ENCODE results near the gene BACH2. TPM values are rescaled to one million over a fixed set of nuclear protein-coding genes. Genes with fewer than 3 reads are reported as not detected.
"Not testable (repeated sequence)": the region's sequence is repeated elsewhere in the genome, so short reads cannot be mapped to it uniquely, and the experiment has no call there.

Gene BACH2
- total and polyA plus RNA-seq, 10 of the 15 experiments (the other 5 are each of a cell fraction or from before 2014, with no cell fraction given), result 0.03 to 0.28 (median 0.04) TPM; not detected in 3

- H3K4me1 ChIP-seq (ENCODE audit: control insufficient read depth, insufficient read depth, low read length); H3K27ac ChIP-seq (ENCODE audit: control insufficient read depth, insufficient read depth); H3K9ac ChIP-seq (ENCODE audit: control insufficient read depth, insufficient read depth, low read length); SMC1A ChIA-PET (ENCODE audit: uncharacterized antibody, unreplicated experiment); H4K20me1 ChIP-seq (ENCODE audit: control insufficient read depth, insufficient read depth); ATAC-seq; H3K4me2 ChIP-seq (ENCODE audit: control insufficient read depth, insufficient read depth); intact Hi-C loops (cut with micrococcal nuclease; ENCODE audit: unreplicated experiment); FAIRE-seq; BruUV-seq (replicated peaks); H3K79me2 ChIP-seq (ENCODE audit: control insufficient read depth, insufficient read depth, low read length); H3K9me3 ChIP-seq (replicated peaks; ENCODE audit: control insufficient read depth, insufficient read depth, low read length); POLR2A ChIA-PET; H3K27me3 ChIP-seq (replicated peaks in 1 of 2; ENCODE audit: control insufficient read depth in 2 of 2, insufficient read depth in 2 of 2, low read length in 1 of 2); CTCF ChIA-PET; RAD21 ChIA-PET (ENCODE audit: unreplicated experiment); H3K36me3 ChIP-seq (ENCODE audit: control insufficient read depth in 2 of 2, insufficient read depth in 2 of 2, low read length in 1 of 2); in situ Hi-C loops (cut with MboI); H3K4me3 ChIP-seq; DNase-seq (ENCODE audit: low read depth, low spot score); H2AFZ ChIP-seq (ENCODE audit: control insufficient read depth, low read depth, low read length): not testable (repeated sequence)
- 89% methylated on average over 1 of the region's 2 CpGs for WGBS (ENCODE audit: insufficient coverage, insufficient replicate concordance, low lambda C conversion rate, missing lambda C conversion rate)
Observed at GRCh38 chr6:90208690-90209089, 88.0 kb downstream of the BACH2 start.

GRCh38 chr6:90204327-90205056 lies 92.2 kb downstream of the BACH2 start:
- no peaks in the 10 kb centered on the region for H3K27me3 ChIP-seq (replicated peaks in 1 of 2; ENCODE audit: control insufficient read depth in 2 of 2, insufficient read depth in 2 of 2, low read length in 1 of 2)
- RAD21 ChIA-PET (ENCODE audit: unreplicated experiment), result no interaction called here
- DNase-seq (ENCODE audit: low read depth, low spot score) (no peak), ATAC-seq (no peak), FAIRE-seq (no peak)
- 60% methylated on average over 7 of the region's 7 CpGs for WGBS (ENCODE audit: insufficient coverage, insufficient replicate concordance, low lambda C conversion rate, missing lambda C conversion rate)
- no peak overlapping the region for H2AFZ ChIP-seq (ENCODE audit: control insufficient read depth, low read depth, low read length)
- TF ChIP-seq MEF2B (IDR thresholded peaks at IDR 0.05; ENCODE audit: partially characterized antibody, poor library complexity, severe bottlenecking), result no peak
- no peak for TF ChIP-seq LARP7 (IDR thresholded peaks at IDR 0.05)
- no peak for TF ChIP-seq CREB1 (IDR thresholded peaks at IDR 0.05; ENCODE audit: low read depth)
- TF ChIP-seq BRCA1 (IDR thresholded peaks at IDR 0.05; ENCODE audit: low read depth, low read length), result no peak
- no peak for TF ChIP-seq RAD21 (IDR thresholded peaks at IDR 0.05; ENCODE audit: insufficient read depth, low read depth, low read length)
- no peak for TF ChIP-seq MTA3 (IDR thresholded peaks at IDR 0.05; ENCODE audit: borderline replicate concordance, low read length)
- TF ChIP-seq NR2C2 (IDR thresholded peaks at IDR 0.05; ENCODE audit: borderline replicate concordance, control insufficient read depth, insufficient read length, low read depth), result no peak
- TF ChIP-seq EGR1 (IDR thresholded peaks at IDR 0.05; ENCODE audit: borderline replicate concordance in 1 of 2, low read depth in 2 of 2, low read length in 2 of 2), result no peak
- TF ChIP-seq NKRF (conservative IDR thresholded peaks at IDR 0.05), result no peak
- no peak for TF ChIP-seq SP1 (IDR thresholded peaks at IDR 0.05; ENCODE audit: low read depth, low read length)
- no peak for TF ChIP-seq SMAD5 (IDR thresholded peaks at IDR 0.05; ENCODE audit: low read depth)
- no peak for TF ChIP-seq SUPT20H (IDR thresholded peaks at IDR 0.05; ENCODE audit: borderline replicate concordance, control insufficient read depth, low read depth, low read length)
- no peak for TF ChIP-seq MAX (IDR thresholded peaks at IDR 0.05; ENCODE audit: low read depth, low read length)
- intact Hi-C loops (cut with micrococcal nuclease; ENCODE audit: unreplicated experiment), result no loop called here
- no peaks in the 10 kb centered on the region for H3K36me3 ChIP-seq (ENCODE audit: control insufficient read depth in 2 of 2, insufficient read depth in 2 of 2, low read length in 1 of 2)
- H3K9me3 ChIP-seq (replicated peaks; ENCODE audit: control insufficient read depth, insufficient read depth, low read length), result no peaks in the 10 kb centered on the region
- in situ Hi-C loops (cut with MboI), result no loop called here
- CTCF ChIA-PET, result no interaction called here
- H3K4me2 ChIP-seq (ENCODE audit: control insufficient read depth, insufficient read depth), result no peak overlapping the region
- no peaks in the 10 kb centered on the region for H4K20me1 ChIP-seq (ENCODE audit: control insufficient read depth, insufficient read depth)
- no peaks in the 10 kb centered on the region for H3K4me1 ChIP-seq (ENCODE audit: control insufficient read depth, insufficient read depth, low read length)
- no peak overlapping the region for H3K9ac ChIP-seq (ENCODE audit: control insufficient read depth, insufficient read depth, low read length)
- H3K79me2 ChIP-seq (ENCODE audit: control insufficient read depth, insufficient read depth, low read length), result no peaks in the 10 kb centered on the region
- H3K27ac ChIP-seq (ENCODE audit: control insufficient read depth, insufficient read depth), result no peak overlapping the region
- H3K4me3 ChIP-seq, result no peak overlapping the region
- BruUV-seq (replicated peaks), result no TSS peak
- SMC1A ChIA-PET (ENCODE audit: uncharacterized antibody, unreplicated experiment), result interaction anchor here (1.8 kb wide), 1 partner anchor 12 kb away, joined by 4 read pairs; no protein-coding TSS in a partner anchor
- POLR2A ChIA-PET, result no interaction called here
